ENCODE measurements around the gene WIF1. TPM values are rescaled to one million over a fixed set of nuclear protein-coding genes. Genes with fewer than 3 reads are reported as not detected.

Gene WIF1
- total RNA-seq, 1 experiment from 2014 or later: not detected

GRCh38 chr12:65133879-65134278 lies 12.8 kb upstream of the WIF1 start:
- CTCF ChIA-PET: no interaction called here
- no TSS peak for BruUV-seq (replicated peaks)
- no peaks in the 10 kb centered on the region for H3K4me1 Mint-ChIP-seq (ENCODE audit: low read depth, unreplicated experiment)
- H3K36me3 Mint-ChIP-seq (ENCODE audit: insufficient read depth, unreplicated experiment): no peaks in the 10 kb centered on the region
- no peak for DNase-seq
- no peak overlapping the region for H3K4me3 Mint-ChIP-seq (ENCODE audit: low read depth, unreplicated experiment)
- peaks cover 33% of the 10 kb centered on the region for H3K27me3 Mint-ChIP-seq (ENCODE audit: unreplicated experiment)
- TF ChIP-seq, protein P1, sequence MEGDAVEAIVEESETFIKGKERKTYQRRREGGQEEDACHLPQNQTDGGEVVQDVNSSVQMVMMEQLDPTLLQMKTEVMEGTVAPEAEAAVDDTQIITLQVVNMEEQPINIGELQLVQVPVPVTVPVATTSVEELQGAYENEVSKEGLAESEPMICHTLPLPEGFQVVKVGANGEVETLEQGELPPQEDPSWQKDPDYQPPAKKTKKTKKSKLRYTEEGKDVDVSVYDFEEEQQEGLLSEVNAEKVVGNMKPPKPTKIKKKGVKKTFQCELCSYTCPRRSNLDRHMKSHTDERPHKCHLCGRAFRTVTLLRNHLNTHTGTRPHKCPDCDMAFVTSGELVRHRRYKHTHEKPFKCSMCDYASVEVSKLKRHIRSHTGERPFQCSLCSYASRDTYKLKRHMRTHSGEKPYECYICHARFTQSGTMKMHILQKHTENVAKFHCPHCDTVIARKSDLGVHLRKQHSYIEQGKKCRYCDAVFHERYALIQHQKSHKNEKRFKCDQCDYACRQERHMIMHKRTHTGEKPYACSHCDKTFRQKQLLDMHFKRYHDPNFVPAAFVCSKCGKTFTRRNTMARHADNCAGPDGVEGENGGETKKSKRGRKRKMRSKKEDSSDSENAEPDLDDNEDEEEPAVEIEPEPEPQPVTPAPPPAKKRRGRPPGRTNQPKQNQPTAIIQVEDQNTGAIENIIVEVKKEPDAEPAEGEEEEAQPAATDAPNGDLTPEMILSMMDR (IDR thresholded peaks at IDR 0.05; ENCODE audit: unreplicated experiment): no peak
- no peak overlapping the region for H3K27ac Mint-ChIP-seq (ENCODE audit: unreplicated experiment)
- peaks cover 4% of the 10 kb centered on the region for H3K9me3 Mint-ChIP-seq (ENCODE audit: low read depth, unreplicated experiment)
- intact Hi-C loops (cut with micrococcal nuclease; ENCODE audit: unreplicated experiment): no loop called here

DNA sequence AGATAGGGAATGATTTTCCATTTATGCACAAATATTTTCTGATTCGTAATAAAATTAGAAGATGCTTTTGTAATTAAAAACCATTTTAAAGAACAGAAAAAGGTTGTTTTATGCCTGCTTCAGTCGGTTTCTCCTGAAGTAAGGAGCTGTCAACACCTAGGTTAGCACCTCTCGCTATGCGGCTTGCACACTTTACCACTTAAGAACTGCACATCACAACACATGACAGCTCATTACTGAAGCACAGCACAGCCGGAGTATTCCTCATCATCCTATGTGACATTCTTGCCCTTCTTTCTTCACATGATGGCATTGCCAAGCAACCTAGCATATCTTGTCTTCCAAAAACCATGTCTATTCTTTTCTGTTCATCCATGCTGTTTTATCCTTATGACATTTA lies 5.4 kb upstream of the WIF1 start:
- CTCF ChIA-PET: interaction anchor here (1.1 to 1.7 kb wide), 2 partner anchors 106 to 330 kb away, joined by 4 to 5 read pairs; no protein-coding TSS in a partner anchor
- intact Hi-C loops (cut with micrococcal nuclease; ENCODE audit: unreplicated experiment): no loop called here
- Mint-ChIP-seq H3K27ac (ENCODE audit: unreplicated experiment) (no peak overlapping the region), H3K4me1 (ENCODE audit: low read depth, unreplicated experiment) (peaks cover 8% of the 10 kb centered on the region), H3K36me3 (ENCODE audit: insufficient read depth, unreplicated experiment) (no peaks in the 10 kb centered on the region), H3K9me3 (ENCODE audit: low read depth, unreplicated experiment) (no peaks in the 10 kb centered on the region), H3K4me3 (ENCODE audit: low read depth, unreplicated experiment) (no peak overlapping the region), H3K27me3 (ENCODE audit: unreplicated experiment) (peaks cover 19% of the 10 kb centered on the region)
- TF ChIP-seq, protein P1 (IDR thresholded peaks at IDR 0.05; ENCODE audit: unreplicated experiment): no peak
- no TSS peak for BruUV-seq (replicated peaks)
- DNase-seq: no peak

DNA sequence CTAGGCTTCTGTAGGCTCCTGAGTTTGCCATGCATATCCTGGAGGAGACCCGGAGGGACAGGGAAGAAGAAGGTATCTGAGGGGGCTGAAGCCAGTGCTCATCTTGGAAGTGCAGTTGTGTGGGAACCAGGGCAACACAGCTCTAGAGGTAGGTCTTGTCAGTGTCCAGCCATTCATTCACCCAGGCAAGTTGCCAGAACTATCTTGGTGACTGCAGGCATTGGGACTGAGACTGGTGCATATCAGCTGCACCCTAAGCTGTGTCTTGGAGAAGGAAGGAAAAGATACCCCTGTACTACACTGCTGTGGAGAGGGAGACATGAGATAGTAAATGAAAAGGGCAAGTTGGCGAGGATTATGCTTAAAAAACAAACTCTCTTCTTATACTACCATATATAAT lies 4.9 kb upstream of the WIF1 start:
- DNase-seq: no peak
- H3K27me3 Mint-ChIP-seq (ENCODE audit: unreplicated experiment): peaks cover 19% of the 10 kb centered on the region
- H3K36me3 Mint-ChIP-seq (ENCODE audit: insufficient read depth, unreplicated experiment): no peaks in the 10 kb centered on the region
- no peak overlapping the region for H3K27ac Mint-ChIP-seq (ENCODE audit: unreplicated experiment)
- intact Hi-C loops (cut with micrococcal nuclease; ENCODE audit: unreplicated experiment): no loop called here
- no TSS peak for BruUV-seq (replicated peaks)
- CTCF ChIA-PET: interaction anchor here (1.1 to 1.7 kb wide), 2 partner anchors 107 to 330 kb away, joined by 4 to 5 read pairs; no protein-coding TSS in a partner anchor
- no peak overlapping the region for H3K4me3 Mint-ChIP-seq (ENCODE audit: low read depth, unreplicated experiment)
- TF ChIP-seq, protein P1 (IDR thresholded peaks at IDR 0.05; ENCODE audit: unreplicated experiment): no peak
- H3K9me3 Mint-ChIP-seq (ENCODE audit: low read depth, unreplicated experiment): no peaks in the 10 kb centered on the region
- H3K4me1 Mint-ChIP-seq (ENCODE audit: low read depth, unreplicated experiment): peaks cover 8% of the 10 kb centered on the region

GRCh38 chr12:65125247-65125646 lies 4.1 kb upstream of the WIF1 start:
- no peaks in the 10 kb centered on the region for H3K9me3 Mint-ChIP-seq (ENCODE audit: low read depth, unreplicated experiment)

More at GRCh38 chr12:65125247-65125646, 4.1 kb upstream of the WIF1 start:
- TF ChIP-seq, protein P1 (IDR thresholded peaks at IDR 0.05; ENCODE audit: unreplicated experiment): no peak
- Mint-ChIP-seq H3K4me3 (ENCODE audit: low read depth, unreplicated experiment) (no peak overlapping the region), H3K27me3 (ENCODE audit: unreplicated experiment) (peaks cover 26% of the 10 kb centered on the region), H3K4me1 (ENCODE audit: low read depth, unreplicated experiment) (peaks cover 8% of the 10 kb centered on the region), H3K27ac (ENCODE audit: unreplicated experiment) (no peak overlapping the region), H3K36me3 (ENCODE audit: insufficient read depth, unreplicated experiment) (no peaks in the 10 kb centered on the region)
- CTCF ChIA-PET: interaction anchor here (1.1 to 1.7 kb wide), 2 partner anchors 107 to 329 kb away, joined by 4 to 5 read pairs; no protein-coding TSS in a partner anchor
- BruUV-seq (replicated peaks): no TSS peak
- DNase-seq: no peak
- intact Hi-C loops (cut with micrococcal nuclease; ENCODE audit: unreplicated experiment): no loop called here
